ENCODE results near the gene HAPSTR1. TPM values are rescaled to one million over a fixed set of nuclear protein-coding genes. Genes with fewer than 3 reads are reported as not detected.

The HAPSTR1 gene
- total RNA-seq, 1 experiment from 2014 or later: 49.9 TPM

GRCh38 chr16:9134739-9135138, 43.3 kb downstream of the HAPSTR1 start:
- Histone ChIP-seq H3K4me1 (ENCODE audit: control insufficient read depth, insufficient read depth, low read length) (0 out of 2 replicates have a peak, but pooled peaks cover 13% of the 10 kb centered on the region), H3K36me3 (ENCODE audit: control insufficient read depth, insufficient read depth, low read length) (no peaks in the 10 kb centered on the region), H3K9me3 (ENCODE audit: control insufficient read depth, insufficient read depth, low read depth, low read length) (no peaks in the 10 kb centered on the region), H3K27me3 (ENCODE audit: control insufficient read depth, insufficient read depth, low read length) (no peaks in the 10 kb centered on the region), H3K27ac (ENCODE audit: low read length) (no peak overlapping the region), H3K4me3 (ENCODE audit: low read depth in 2 of 2, low read length in 2 of 2) (no peak overlapping the region)
- POLR2A ChIA-PET: no interaction called here
- in situ Hi-C loops (cut with HindIII; ENCODE audit: low pct_unique_long_range_greater_than_20kb, low sequenced_read_pairs) (no loop called here), intact Hi-C loops (cut with micrococcal nuclease; ENCODE audit: unreplicated experiment) (loop anchor here (10.0 kb wide), 1 partner anchor 270 kb away; the partner anchor contains the start of gene CARHSP1)
- TF ChIP-seq SIN3A (IDR thresholded peaks at IDR 0.05; ENCODE audit: borderline replicate concordance, insufficient read depth, low read depth, low read length) (no peak), CTCF (IDR thresholded peaks at IDR 0.05) (peak; percentile 84), TCF7L2 (IDR thresholded peaks at IDR 0.05; ENCODE audit: low read depth, low read length) (no peak), POLR2AphosphoS5 (IDR thresholded peaks at IDR 0.05; ENCODE audit: low read depth, low read length) (no peak)
- TF ChIP-seq, protein P1, sequence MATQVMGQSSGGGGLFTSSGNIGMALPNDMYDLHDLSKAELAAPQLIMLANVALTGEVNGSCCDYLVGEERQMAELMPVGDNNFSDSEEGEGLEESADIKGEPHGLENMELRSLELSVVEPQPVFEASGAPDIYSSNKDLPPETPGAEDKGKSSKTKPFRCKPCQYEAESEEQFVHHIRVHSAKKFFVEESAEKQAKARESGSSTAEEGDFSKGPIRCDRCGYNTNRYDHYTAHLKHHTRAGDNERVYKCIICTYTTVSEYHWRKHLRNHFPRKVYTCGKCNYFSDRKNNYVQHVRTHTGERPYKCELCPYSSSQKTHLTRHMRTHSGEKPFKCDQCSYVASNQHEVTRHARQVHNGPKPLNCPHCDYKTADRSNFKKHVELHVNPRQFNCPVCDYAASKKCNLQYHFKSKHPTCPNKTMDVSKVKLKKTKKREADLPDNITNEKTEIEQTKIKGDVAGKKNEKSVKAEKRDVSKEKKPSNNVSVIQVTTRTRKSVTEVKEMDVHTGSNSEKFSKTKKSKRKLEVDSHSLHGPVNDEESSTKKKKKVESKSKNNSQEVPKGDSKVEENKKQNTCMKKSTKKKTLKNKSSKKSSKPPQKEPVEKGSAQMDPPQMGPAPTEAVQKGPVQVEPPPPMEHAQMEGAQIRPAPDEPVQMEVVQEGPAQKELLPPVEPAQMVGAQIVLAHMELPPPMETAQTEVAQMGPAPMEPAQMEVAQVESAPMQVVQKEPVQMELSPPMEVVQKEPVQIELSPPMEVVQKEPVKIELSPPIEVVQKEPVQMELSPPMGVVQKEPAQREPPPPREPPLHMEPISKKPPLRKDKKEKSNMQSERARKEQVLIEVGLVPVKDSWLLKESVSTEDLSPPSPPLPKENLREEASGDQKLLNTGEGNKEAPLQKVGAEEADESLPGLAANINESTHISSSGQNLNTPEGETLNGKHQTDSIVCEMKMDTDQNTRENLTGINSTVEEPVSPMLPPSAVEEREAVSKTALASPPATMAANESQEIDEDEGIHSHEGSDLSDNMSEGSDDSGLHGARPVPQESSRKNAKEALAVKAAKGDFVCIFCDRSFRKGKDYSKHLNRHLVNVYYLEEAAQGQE (IDR thresholded peaks at IDR 0.05; ENCODE audit: insufficient read depth in 1 of 2, low read depth in 2 of 2, low read length in 1 of 2): no peak
- DNase-seq (ENCODE audit: low read depth, low spot score) (no peak), ATAC-seq (peak; percentile 81)
- BruUV-seq (replicated peaks): no TSS peak
- CTCF ChIA-PET: interaction anchor here (0.5 to 1.2 kb wide), 7 partner anchors 10 to 920 kb away, joined by 3 to 13 read pairs (median 4); no protein-coding TSS in a partner anchor

DNA sequence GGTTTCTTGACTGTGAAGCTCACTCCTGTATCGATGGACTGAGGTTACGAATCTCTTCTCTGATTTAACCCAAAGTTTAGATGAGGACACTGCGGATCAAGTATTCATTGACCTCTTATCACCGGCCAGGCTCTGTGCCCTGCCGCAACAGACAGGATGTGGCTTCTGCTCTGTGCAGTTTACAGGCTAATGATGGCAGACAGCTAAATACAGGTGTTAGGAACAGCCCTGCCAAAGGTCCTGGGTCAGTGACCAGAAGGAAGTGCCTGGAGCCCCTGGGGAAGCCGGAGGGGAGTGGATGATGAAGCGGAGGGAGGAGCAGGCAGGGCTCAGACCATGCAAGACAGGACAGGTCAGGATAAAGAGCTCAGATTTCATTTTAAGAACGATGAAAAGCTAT, 44.4 kb downstream of the HAPSTR1 start:
- DNase-seq (ENCODE audit: low read depth, low spot score): no peak

More for the DNA sequence above, 44.4 kb downstream of the HAPSTR1 start:
- in situ Hi-C loops (cut with HindIII; ENCODE audit: low pct_unique_long_range_greater_than_20kb, low sequenced_read_pairs) (no loop called here), intact Hi-C loops (cut with micrococcal nuclease; ENCODE audit: unreplicated experiment) (loop anchor here (10.0 kb wide), 1 partner anchor 271 kb away; the partner anchor contains the start of gene CARHSP1)
- POLR2A ChIA-PET: no interaction called here
- Histone ChIP-seq H3K27ac (ENCODE audit: low read length) (no peak overlapping the region), H3K27me3 (ENCODE audit: control insufficient read depth, insufficient read depth, low read length) (no peaks in the 10 kb centered on the region), H3K9me3 (ENCODE audit: control insufficient read depth, insufficient read depth, low read depth, low read length) (no peaks in the 10 kb centered on the region), H3K4me3 (ENCODE audit: low read depth in 2 of 2, low read length in 2 of 2) (no peak overlapping the region), H3K4me1 (ENCODE audit: control insufficient read depth, insufficient read depth, low read length) (0 out of 2 replicates have a peak, but pooled peaks cover 13% of the 10 kb centered on the region), H3K36me3 (ENCODE audit: control insufficient read depth, insufficient read depth, low read length) (no peaks in the 10 kb centered on the region)
- BruUV-seq (replicated peaks): no TSS peak
- ATAC-seq: 0 out of 2 replicates have a peak, but pooled peaks have one; percentile 15
- CTCF ChIA-PET: interaction anchor here (0.6 kb wide), 2 partner anchors 65 to 132 kb away, joined by 3 to 5 read pairs; no protein-coding TSS in a partner anchor
- no peak for TF ChIP-seq SIN3A (IDR thresholded peaks at IDR 0.05; ENCODE audit: borderline replicate concordance, insufficient read depth, low read depth, low read length)
- TF ChIP-seq TCF7L2 (IDR thresholded peaks at IDR 0.05; ENCODE audit: low read depth, low read length): no peak
- TF ChIP-seq CTCF (IDR thresholded peaks at IDR 0.05): no peak
- TF ChIP-seq, protein P1 (IDR thresholded peaks at IDR 0.05; ENCODE audit: insufficient read depth in 1 of 2, low read depth in 2 of 2, low read length in 1 of 2): no peak
- TF ChIP-seq POLR2AphosphoS5 (IDR thresholded peaks at IDR 0.05; ENCODE audit: low read depth, low read length): no peak

All from Panc1 (cell line).